Left lobe of liver (tissue), 2 donors: Measurements from ENCODE around the gene PCDHGA1. TPM values are rescaled to one million over a fixed set of nuclear protein-coding genes. Genes with fewer than 3 reads are reported as not detected.

ENCODE experiments used
- ATAC-seq: fragments of 200-7000 bp; cut with Tn5 transposase; one replicate; pipeline ENCODE4 v1.9.1; 2020; ENCODE audit warnings: mild to moderate bottlenecking, moderate library complexity
- DNase-seq: peaks from one replicate; pipeline ENCODE4 v3.0.0-alpha.2; 2020; ENCODE audit warnings: low spot score
- total RNA-seq: library from RNA; stranded (reverse); gene quantifications from one replicate; pipeline ENCODE4 v1.2.1, GENCODE V29; 2021
- donor health status: DM: no; HTN: no; CAD: no; lungs with moderate emphysema.
- donor health status: DM: no; HTN: yes; CAD: no.

The PCDHGA1 gene
- total RNA-seq, 1 donor from 2014 or later, result 0.10 TPM

DNA sequence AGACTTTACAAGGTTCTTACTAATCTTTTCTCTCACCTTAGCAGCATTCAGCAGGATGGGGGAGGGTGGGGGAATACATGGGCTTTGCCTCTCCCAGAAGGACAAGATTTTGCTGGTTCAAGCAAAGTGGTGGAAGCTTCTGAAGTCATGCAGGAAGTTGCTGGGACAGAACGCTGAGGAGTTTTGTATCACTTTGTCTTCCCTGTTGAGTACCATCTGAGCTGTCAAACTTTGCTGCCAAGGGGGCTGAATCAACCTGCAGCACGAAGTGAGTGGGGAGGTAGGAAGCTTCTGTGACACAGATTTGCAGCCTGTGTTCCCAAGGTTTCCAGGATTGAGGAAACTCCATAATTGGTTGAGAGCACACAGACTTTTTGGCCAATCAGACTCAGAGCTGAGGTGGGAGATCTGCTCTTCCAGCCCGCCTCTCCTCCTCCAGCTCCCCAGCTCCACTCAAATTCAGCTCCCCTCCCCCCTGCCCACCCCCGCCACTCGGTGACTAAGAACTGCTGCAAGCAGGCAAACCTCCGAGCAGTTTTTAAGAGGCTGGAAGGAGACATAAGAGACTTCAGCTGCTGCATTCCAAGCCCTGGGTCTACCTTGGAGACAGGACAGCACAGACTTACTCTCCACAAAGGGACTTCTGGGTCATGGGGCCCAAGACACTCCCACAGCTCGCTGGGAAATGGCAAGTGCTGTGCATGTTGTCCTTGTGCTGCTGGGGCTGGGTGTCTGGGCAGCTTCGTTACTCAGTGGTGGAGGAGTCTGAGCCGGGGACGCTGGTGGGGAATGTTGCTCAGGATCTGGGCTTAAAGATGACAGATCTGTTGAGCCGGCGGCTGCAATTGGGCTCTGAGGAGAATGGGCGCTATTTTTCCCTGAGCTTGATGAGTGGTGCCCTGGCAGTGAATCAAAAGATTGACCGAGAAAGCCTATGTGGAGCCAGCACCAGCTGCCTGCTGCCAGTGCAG lies 158.6 kb downstream of the PCDHGA1 start, which contains the start of gene PCDHGC5:
TSS of gene PCDHGC5 (plus strand) at position 491 of the 971 bp plus-strand sequence. CDS start at position 651, 160 bp downstream.
- DNase-seq (no peak), ATAC-seq (no peak)

DNA sequence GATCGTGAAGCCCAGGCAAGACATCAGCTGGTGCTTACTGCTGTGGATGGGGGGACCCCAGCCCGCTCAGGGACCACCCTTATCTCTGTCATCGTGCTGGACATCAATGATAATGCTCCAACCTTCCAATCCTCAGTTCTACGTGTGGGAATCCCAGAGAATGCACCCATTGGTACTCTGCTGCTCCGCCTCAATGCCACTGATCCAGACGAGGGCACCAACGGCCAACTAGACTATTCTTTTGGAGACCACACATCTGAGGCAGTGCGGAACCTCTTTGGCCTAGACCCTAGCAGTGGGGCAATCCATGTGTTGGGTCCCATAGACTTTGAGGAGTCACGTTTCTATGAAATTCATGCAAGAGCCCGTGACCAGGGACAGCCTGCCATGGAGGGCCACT lies 159.5 kb downstream of the PCDHGA1 start:
- DNase-seq (no peak), ATAC-seq (no peak)

DNA sequence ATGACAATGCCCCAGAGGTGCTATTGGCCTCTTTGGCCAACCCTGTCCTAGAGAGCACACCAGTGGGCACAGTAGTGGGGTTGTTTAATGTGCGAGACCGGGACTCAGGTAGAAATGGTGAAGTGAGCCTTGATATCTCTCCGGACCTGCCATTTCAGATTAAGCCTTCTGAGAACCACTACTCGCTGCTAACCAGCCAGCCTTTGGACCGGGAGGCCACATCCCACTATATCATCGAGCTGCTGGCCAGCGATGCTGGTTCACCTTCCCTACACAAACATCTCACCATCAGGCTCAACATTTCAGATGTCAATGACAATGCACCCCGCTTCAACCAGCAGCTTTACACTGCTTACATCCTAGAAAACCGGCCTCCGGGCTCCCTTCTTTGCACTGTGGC lies 160.0 kb downstream of the PCDHGA1 start:
- DNase-seq, result no peak

DNA sequence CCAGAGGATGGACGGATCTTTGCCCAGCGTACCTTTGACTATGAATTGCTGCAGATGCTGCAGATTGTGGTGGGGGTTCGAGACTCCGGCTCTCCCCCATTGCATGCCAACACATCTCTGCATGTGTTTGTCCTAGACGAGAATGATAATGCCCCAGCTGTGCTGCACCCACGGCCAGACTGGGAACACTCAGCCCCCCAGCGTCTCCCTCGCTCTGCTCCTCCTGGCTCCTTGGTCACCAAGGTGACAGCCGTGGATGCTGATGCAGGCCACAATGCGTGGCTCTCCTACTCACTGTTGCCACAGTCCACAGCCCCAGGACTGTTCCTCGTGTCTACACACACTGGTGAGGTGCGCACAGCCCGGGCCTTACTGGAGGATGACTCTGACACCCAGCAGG lies 160.5 kb downstream of the PCDHGA1 start:
- ATAC-seq, result no peak
- DNase-seq, result no peak

More for the DNA sequence above, 160.0 kb downstream of the PCDHGA1 start:
- ATAC-seq, result no peak

DNA sequence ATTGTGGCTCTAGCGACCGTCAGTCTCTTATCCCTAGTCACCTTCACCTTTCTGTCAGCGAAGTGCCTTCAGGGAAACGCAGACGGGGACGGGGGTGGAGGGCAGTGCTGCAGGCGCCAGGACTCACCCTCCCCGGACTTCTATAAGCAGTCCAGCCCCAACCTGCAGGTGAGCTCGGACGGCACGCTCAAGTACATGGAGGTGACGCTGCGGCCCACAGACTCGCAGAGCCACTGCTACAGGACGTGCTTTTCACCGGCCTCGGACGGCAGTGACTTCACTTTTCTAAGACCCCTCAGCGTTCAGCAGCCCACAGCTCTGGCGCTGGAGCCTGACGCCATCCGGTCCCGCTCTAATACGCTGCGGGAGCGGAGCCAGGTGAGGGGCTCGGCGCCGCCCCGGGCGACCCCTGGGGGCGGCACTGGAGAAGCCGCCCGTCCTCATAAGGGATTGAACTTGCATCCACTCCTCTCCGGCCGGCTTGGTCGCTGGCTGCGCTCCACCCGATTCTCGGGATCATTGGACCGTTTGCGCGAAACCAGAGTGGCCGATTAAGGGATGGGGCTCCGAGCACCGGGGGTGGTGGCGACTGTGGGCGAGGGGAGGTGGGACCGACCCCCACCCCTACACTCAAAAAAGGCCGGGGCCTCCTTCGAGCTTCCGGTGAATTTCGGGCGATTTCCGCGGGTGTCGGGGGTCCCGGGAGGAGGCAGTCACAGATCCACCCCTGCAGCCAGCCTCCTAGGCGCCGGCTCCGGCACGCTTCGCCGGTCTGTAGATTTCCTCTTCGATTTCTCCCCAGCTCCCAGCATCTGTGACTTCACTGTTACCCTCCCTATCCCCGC lies 161.2 kb downstream of the PCDHGA1 start:
- DNase-seq (no peak), ATAC-seq (no peak)

DNA sequence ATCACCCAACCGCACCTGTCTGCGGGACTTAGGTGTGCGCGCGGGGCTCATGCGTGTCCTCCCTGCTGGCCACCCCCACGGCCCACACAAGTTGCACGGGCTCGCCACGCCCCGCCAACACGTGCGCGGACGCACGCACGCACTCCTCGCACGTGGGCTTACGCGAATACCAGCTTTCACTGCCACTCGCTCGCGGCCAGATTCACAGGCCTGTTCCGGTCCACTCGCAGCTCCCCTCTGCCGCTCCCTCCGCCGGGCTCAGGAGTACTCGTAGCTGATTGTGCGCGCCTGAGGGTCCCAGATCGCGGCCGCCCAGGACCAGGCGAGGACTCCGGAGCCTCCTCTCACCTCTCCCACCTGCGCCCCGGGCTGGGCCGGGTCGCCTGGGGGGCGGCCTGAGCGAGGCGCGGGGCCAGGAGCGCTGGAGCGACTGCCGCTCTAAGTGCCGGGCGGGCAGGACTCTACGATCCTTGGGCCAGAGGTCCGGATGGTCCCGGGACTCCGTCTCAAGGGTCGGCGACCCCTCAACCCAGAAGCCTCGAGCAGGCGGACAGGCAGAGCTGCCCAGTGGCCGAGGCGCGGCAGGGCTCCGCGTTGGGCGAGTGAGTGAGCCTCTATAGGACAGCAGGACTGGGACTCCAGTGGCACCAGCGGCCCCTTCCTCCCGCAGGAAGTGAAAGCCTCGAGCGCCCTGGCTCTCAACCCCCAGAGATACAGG lies 162.0 kb downstream of the PCDHGA1 start:
- ATAC-seq, result peak; percentile 31

DNA sequence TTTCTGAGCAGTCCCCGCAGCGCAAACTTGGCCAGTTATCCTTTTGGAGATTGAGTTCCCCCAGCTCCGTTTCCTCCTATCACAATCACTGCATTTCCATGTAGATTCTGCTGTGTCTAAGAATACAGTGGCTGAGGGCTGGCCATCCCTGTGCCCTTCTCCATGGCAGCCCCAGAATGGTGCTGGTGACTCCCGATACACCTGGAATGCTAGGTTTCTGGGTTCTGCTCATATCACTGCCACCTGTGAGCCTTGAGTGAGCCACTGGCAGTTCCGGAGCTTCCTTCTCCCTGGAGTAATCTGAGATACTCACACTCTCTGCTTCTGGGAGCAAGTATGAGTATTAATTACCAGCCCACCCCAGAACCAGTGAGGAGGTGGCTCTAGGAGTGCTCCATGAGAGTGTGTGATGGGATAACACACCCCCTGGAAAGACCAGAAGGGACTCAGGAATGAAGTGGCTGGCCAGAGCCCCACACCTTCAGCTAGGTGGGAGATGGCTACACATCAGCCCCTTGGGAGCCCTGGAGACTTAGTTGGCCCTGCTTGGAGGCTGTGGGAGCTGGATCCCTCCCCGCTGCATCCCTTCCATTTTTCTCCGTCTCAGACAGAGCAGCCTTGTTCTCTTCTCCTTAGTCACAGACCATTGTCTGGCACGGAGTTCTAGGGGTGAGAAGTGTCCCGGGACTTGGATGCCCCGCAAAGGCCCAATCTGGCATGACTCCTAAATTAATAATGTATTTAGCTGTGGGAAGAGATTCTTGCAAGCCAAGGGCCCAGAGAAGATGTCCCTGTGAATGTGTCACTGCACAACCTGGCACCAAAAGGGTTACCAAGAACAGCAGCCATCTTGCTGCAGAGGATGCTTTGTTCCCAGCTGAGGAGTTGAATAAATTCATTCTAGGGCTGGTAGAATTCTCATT lies 163.4 kb downstream of the PCDHGA1 start:
- DNase-seq, result no peak
- ATAC-seq, result no peak

More for the DNA sequence above, 162.0 kb downstream of the PCDHGA1 start:
- DNase-seq, result no peak

DNA sequence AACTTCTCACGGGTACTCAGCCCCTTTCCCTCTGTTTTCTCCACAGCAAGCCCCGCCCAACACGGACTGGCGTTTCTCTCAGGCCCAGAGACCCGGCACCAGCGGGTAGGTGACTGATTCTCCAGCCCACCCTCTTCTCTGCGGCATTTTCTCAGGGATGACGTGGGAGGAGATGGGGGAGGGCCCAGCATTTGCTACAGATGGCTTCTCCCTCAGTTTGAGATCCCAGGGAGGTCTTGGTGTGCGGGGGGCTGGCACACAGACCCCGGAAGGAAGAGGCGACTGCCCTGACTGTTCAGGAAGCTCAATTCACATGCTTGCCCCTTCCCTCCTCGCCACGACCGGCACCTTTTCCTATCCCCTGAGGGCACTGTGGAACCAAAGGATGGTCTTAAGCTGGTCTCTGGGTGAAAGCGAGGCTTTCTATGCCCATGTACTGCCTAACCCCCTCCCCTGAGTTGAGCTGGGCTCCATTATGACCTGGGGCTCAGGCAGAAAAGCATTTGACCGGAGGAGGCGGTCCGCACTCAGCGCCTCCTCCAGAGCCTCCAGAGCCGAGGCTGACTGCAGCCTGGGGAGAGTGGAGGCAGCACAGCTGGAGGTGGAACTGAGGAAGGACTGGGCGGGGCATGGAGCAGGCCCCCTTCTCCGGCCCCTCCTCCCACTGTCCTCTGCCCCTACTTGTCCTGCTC lies 164.6 kb downstream of the PCDHGA1 start:
- no peak for DNase-seq
- ATAC-seq, result no peak

DNA sequence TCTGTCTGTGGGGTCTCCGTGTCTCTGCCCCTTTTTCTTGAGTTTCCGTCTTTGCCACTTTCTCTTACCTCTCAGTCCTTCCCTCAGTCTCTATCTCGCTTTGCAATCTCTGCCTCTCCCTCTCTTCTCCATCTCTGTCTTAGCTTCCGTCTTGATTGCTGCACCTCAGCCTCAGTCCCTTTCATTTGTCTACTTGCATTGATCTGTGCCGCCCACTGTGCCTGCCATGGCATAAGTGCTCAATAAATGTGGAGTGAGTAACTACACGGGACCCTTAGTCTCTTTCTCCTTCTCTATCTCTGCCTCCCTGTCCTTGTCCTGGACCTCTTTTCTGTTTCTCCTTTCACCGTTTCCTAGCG lies 165.1 kb downstream of the PCDHGA1 start:
- ATAC-seq (no peak), DNase-seq (no peak)

DNA sequence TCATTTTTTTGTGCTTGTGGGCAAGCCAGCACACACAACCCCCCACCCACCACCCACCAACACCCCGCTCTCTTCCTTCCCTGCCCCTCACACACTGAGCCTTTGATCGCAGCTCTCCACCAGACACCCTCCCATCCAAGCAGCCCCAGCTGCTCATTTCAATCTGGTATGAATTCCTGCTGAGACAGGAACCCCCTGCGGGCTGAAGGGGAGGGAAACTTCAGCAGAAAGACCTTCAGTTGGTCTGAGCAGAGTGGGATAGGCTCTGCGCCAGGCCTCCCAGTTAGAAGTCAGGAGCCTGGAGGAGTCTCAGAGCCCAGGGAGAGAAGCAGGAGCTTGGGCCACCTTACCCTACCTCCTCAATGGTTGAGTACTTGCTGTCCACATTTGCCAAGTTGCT lies 165.7 kb downstream of the PCDHGA1 start:
- no peak for DNase-seq

DNA sequence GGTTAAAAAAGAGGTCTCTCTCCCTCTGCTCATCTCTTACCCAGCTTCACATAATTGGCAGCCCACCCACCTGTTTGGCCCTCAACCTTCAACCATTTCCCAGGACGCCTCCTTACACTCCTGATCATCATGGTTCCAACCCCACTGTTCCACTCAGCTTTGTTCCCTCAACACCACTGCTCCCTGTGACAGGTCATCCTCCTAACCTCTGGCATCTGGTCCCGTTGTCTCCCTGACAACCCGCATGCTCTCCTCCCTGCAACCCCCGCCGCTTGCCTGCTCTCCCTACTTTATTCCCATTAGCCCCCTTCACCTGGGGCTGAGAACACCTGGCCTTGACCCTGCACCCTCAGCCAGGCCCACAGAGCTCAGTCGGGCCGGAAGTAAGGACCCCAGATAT lies 171.4 kb downstream of the PCDHGA1 start:
- no peak for ATAC-seq
- DNase-seq, result no peak

More for the DNA sequence above, 165.7 kb downstream of the PCDHGA1 start:
- no peak for ATAC-seq

DNA sequence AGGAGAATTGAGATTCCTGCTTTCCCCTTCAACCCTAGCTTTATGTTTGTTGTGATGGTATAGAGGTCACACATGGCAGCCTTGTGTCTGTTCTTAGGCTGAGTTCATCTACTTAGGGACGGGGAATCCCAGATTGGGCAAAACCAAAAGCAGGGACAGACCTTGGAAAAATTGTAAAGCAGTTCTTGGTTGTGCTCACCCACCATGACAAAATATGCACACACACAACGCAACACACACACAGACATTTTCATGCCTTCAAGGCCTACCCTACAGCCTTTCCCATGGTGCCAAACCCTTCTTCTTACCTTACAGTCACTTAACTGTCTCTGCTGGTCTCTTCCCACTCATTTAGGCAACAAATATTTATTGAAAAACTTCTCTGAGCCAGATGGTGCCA lies 173.4 kb downstream of the PCDHGA1 start:
- DNase-seq, result no peak
- ATAC-seq, result no peak

DNA sequence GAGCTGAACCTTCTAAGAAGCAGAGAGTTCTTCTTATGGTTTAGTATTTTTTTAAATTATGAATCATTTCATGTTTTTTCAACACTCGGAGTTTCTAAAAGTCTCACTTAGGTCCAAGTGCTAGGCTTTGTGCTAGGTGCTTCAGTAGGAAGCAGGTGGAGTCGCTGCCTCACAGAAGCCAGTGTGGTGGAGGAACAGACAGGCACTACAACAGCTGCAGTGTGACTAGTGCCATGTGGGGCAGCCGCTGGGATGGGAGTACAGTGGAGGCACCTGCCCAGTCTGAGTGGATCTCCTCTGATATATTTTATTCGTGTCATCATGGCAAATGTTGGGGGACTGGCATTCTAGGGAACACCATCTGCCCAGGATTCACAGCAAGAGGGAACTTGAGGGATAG lies 173.9 kb downstream of the PCDHGA1 start:
- ATAC-seq (no peak), DNase-seq (no peak)

DNA sequence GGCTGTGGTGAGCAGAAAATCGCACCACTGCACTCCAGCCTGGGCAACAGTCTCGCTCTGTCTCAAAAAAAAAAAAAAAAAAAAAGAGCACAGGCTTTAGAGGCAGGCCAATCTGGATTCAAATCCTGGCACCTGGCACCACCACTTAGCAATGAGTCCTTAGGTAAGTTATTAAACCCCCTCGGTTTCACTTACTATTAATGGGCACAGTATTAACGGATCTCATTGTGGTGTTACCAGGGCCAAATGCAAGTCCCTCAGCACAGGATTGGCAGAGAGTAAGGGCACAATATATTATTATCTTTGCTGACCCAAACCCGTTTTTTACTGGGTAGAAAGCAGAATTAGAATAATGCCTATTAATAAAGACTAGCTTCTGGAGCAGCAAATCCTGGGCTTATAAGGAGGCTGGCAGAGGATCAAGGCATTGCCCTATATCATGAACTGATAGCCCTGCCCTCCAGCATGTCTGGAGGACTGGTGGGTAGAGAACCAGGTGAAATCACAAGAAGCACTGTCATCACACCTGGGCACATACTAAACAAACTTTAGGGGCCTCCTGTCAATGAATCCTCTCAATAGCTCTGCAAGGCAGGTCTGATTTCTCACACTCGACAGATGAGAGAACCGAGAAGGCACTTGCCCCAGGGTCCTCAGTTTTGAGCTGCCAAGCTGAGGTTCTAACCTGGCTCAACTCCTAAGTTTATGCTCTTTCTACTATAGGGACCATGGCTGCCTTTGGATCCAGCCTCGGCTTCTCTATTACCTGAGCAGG lies 176.3 kb downstream of the PCDHGA1 start:
- DNase-seq (no peak), ATAC-seq (no peak)

DNA sequence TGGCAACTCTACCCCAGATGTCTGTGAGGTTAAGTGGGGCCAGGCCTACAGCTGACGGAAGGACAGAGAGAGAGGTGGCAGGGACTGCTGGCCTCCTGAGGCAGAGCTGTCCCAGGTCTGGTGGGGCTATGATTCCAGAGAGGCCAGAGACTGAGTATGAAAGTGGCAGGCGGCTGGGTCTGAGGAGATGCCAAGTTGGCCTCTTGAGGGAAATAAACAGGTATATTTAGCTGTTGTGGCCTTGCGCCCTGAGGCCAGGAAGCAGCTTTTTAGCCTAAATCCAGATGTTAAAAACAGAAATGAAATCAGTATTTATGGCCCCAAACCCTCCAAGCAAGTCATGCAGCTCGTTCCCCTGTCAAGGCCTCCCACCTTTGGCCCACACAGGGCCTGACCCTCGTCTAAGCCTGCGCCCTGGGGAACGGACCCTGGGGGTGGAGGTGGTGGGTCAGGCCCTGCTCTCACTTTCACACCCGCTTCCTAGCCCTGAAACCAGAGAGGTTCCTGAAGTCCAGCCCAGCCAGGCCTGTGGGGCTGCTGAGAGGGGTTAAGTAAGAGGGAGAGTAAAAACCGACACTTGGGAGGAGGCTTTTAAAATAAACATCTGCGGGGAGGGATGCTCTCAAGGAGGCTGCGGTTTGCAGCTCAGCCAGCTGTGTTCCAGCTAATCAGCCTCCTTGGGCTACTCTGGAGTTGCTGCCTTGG lies 177.2 kb downstream of the PCDHGA1 start:
- no peak for ATAC-seq
- no peak for DNase-seq

DNA sequence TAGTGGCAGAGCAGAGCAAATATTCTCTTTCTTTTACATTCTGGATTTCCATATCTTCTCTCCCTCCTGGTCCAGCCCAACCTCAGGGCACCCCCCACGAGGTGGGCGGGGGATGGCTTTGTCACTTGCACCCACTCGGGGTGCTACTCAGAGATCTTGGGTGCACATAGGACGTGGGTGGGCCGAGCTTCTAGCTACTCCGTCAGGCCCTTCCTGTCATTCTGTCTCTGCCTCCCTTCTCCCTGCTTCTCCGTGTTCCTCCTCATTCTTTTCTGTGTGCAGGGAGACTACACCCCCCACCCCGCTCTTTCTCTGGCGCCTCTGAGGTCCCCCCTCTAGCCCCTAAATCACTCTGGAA lies 178.1 kb downstream of the PCDHGA1 start:
- ATAC-seq, result no peak

DNA sequence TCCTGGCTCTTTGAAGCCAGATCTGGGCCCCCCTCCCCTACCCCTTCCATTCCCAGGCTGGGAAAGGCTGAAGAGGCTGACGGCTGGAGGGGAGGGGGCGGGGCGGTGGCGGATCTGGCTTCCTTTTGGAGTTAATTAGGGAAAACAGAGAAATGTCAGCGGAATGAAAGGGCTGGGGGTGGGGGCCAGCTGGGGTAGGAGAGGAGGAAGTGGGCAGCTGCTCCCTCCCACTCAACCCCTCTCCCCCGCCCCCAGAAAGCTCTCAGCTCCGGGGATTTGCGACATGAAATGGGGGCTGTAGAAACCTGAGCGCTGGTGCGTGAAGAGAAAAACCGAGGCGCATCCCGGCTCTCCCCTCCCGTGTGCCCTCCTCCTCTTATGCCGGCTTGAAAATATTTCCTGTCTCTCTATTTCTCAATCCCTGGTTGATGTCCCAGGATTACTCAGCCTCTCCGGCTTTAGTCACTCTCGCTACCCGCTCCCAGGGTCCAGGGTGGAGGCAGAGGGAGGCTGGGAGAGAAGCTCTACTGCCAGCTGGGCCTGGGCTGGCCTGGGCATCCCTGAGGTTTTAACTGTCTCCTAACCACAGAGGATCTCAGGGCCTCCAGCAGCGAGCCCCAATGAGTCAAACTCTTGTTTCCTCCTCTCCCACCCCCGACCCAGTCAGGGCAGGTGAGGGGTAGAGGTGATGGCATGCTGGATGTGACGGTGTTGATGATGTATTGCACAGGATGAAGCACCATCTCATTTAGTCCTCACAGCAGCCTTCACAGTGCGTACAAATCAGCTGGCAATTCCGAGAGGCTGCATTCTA lies 178.7 kb downstream of the PCDHGA1 start:
- DNase-seq (no peak), ATAC-seq (no peak)

More for the DNA sequence above, 178.1 kb downstream of the PCDHGA1 start:
- DNase-seq, result no peak
